Left renal cortex interstitium (tissue), 4 donors: ENCODE data around the gene PDZD2. TPM values are rescaled to one million over a fixed set of nuclear protein-coding genes. Genes with fewer than 3 reads are reported as not detected.
A peak's percentile ranks its signal among the peaks of the same experiment; 100 is the strongest.

Source experiments
- DNase-seq, 4 donors: peaks; one replicate each; pipeline ENCODE4 v3.0.0-alpha.2; 2013; ENCODE audit warnings: low read depth in 4 of 4, low spot score in 2 of 4, missing footprints in 1 of 4
- polyA plus RNA-seq, 4 donors: library from polyadenylated mRNA; unstranded; fragments of 120-200 nt; gene quantifications; one replicate each; pipeline ENCODE4 v1.2.1, GENCODE V29; 2013; ENCODE audit not compliant: insufficient read length in 4 of 4

Gene PDZD2
- polyA plus RNA-seq, 4 donors, result 16.6 to 21.1 (median 18.4) TPM

GRCh38 chr5:31900296-31900865 is 261.4 kb downstream of the PDZD2 start:
- no peak for DNase-seq

GRCh38 chr5:31901807-31902530 is 263.0 kb downstream of the PDZD2 start:
- no peak for DNase-seq

DNA sequence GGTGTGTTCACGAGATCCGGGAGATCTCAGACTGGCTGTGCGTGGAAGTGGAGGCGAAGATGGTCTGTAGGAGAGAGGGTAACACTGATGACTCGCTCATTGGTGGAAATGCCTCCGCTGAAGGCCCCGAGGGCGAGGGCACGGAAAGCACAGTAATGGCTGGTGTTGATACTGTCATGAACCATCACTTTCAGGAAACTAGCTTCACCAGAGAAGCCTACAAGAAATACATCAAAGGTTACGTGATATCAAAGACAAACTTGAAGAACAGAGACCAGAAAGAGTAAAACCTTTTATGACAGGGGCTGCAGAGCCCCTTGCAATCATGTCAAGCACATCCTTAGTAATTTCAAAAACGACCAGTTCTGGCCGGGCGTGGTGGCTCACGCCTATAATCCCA is 269.5 kb downstream of the PDZD2 start:
- DNase-seq, result no peak

GRCh38 chr5:31909073-31909472 is 270.1 kb downstream of the PDZD2 start:
- DNase-seq, result no peak

- no peak for DNase-seq
Measured at GRCh38 chr5:31911291-31912265, 272.6 kb downstream of the PDZD2 start.

- DNase-seq, result no peak
Measured at GRCh38 chr5:31913808-31914207, 274.9 kb downstream of the PDZD2 start.

GRCh38 chr5:31916327-31916726 is 277.4 kb downstream of the PDZD2 start:
- no peak for DNase-seq

DNA sequence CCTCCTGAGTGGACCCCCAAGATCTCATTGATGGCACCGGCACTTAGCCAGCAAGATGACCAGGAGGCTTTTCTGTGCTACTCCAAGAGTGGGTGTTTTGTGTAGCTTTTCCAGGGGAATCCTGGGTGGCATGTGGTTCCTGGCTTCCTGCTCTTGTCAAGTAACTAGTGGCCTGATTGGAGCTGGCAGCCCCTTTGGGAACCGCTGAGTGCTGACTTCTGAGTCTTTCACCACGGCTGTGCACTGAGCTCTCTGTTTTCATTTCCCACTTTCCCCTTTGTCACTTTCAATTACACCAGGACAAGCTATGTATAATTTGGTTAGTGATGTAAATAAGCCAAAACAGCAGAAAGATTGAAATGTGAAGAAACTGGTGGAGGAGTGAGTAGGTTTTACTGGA is 279.8 kb downstream of the PDZD2 start:
- no peak for DNase-seq

DNA sequence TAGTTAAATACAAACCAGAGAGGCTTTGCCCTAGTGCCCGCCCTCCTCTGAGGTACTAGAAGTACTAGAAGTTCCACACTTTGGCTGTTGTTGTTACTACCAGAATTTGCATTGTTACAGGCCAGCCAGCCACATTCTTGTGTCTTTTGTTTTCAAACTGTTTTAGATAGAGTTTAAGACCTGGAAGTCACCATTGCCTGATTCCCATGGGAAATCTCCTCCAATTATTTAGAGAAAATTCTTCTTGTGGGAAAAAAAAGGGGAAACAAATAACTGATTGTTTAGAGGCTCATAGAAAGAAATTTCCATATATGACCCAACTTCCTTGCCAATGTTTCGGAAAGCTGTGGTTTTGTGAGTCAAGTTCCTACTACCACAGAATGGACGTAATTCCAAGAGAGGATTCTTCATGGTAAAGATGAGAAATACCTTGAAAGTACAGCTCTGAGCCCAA is 282.9 kb downstream of the PDZD2 start:
- no peak for DNase-seq

GRCh38 chr5:31924005-31924404 is 285.1 kb downstream of the PDZD2 start:
- DNase-seq, result no peak

DNA sequence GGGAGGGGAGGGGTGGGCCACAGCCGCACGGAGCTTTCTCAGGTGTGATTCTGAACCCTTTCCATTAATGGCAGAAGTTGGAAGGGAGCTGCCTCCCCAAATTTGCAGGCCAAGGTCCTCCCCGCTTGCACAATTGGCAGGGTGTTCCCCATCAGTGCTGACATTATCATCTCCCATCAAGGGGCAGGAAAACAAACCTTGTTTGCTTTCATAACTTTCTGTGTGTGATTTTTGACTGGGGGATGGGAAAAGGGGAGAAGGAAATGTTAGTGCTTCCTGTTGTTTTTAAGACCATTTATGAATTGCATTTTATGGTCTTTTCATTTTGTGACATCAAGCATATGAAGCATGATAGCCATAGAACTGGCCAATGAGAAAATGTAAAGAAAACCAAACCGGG is 292.9 kb downstream of the PDZD2 start:
- DNase-seq, result no peak

GRCh38 chr5:31934156-31934555 is 295.2 kb downstream of the PDZD2 start:
- no peak for DNase-seq

DNA sequence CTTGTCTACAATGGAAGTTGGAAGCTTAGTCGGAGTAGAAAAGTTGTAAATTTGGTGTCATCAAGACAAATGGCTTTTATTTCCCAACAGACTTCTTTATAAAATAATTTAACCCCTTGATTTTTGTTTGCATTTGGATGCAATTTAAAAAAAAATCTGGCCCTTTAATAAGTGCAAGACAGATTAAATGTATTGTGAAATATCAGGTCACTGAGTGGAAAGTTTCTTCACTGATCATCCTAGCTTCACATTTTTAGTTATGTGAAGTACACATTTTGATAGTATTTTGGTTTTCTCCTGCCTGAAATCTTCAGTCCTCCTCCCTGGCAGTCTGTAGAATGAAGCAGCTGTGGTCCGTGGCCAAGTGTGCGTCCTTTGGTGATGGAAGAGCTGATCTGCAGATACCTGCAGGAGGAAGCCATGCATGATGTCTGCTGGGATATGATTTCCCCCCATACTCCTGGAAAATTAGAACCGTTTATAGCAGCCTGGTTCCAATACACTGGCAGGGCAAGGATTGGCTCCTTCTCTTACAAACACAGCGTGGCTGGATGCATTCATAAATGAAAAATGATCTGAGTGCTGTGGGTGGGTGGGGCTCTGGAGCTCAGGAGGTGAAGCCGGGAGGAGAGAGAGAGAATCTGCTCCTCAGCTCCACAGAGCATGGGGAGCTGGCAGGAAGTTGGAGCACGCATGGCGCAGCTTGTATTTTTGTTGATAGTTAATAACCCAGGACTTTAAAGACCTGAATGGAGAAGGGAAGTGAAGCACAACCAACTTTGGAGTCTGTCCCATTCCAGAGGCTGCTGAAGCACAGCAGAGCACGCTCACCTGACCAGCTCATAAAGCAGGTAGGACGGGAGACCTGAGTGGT is 296.8 kb downstream of the PDZD2 start:
- peak in 2 of 4 donors; percentile 45 to 62 for DNase-seq

- DNase-seq, result no peak
Measured at GRCh38 chr5:31936683-31937082, 297.8 kb downstream of the PDZD2 start.

DNA sequence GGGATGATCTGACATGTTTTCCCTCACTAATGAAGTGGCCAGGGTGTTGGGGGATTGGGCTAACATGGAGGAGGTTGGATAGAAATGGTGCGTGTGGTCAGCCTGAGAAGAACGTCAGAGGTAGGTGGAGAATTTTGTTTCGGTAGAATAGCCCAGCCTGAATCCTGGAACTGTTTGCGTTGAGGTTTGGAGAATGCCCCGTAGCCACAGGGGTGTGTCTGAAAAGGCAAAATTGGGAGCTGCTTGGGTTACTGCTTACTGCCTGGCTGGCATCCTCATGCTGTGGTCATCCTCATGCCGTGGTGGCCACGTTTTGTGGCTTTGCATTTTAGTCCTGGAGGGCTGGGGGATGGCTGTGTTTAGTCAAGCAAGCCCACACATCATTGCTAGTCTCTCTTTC is 298.3 kb downstream of the PDZD2 start:
- no peak for DNase-seq

DNA sequence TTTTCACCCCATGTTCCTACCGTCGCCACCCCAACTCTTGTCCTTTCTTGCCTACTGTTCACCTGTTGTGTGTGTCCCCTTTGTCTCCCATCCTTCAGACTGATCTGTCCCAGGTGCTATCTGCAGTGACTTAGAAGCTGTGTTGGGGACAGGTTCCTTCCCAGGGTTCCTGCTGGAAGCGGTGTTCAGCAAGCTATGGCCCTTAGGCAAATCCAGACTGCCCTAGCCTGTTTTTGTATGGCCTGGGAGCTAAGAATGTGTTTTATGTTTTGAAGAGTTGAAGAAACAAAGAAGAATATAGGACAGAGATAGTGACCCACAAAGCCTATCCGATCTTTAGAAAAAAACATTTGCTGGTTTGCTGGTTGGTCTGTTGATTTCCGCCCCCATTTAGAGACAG is 298.8 kb downstream of the PDZD2 start:
- DNase-seq, result no peak

GRCh38 chr5:31939151-31939550 is 300.2 kb downstream of the PDZD2 start:
- DNase-seq, result no peak

DNA sequence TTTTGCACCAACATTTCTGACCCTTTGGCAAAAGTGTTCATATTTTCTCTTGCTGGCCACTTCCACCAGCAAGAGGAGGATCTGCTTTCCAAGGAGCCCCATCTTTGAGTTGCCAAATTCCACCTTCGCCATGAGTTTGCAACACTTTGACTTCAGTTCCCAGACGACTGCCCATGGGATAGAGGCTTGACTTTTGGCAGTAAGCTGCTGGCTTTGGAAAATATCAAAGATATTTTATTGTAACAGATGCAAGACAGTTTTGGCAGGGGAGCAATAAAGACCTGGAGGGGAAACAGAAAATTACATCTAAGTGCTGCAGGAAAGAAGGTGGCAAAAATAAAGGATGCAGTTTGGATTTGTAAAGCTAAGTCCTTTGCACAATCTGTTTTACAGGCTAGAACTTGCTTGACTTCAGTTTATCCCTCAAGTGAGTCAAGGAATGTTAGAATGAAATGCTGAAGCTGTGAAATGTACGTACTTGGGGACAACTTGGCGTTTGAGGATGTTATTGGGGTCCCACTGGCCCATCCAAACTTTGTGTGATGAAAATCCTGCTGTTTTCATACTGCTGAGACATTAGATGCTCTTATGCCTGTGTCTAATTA is 302.3 kb downstream of the PDZD2 start:
- DNase-seq, result no peak

DNA sequence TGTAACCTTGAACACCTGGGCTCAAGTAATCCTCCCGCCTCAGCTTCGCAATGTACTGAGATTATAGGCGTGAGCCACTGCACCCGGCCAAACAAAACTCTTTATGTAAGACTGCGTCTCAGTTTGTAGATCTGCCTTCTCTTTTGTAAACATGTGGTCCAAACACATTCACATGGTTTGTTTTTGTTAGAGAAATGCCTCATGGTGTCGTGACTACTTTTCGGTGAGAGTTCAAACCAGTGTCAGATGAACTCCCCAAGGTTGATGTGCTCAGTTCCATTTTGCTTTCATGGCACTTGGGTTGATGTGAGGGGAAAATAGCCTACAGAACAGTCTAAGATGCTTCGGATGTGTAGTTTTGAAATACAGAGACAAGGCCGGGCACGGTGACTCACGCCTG is 303.6 kb downstream of the PDZD2 start:
- no peak for DNase-seq
